Astrocyte (in vitro differentiated cells and primary cell): ENCODE data around the gene ATP8B1. TPM values are rescaled to one million over a fixed set of nuclear protein-coding genes. Genes with fewer than 3 reads are reported as not detected.
A peak's percentile ranks its signal among the peaks of the same experiment; 100 is the strongest.

ENCODE experiments used
- DNase-seq: peaks from one replicate; pipeline ENCODE4 v3.0.0-alpha.2; 2010; ENCODE audit warnings: low read depth
- FAIRE-seq: peaks from 2 replicates; lab custom pipeline; 2011; peaks lifted over from hg19 to GRCh38; lab: Jason Lieb, UNC
- H2AFZ ChIP-seq: 2 replicates; pipeline ENCODE4 v1.6.0; 2012; ENCODE audit warnings: low read depth, low read length, inconsistent platforms
- H3K27ac ChIP-seq: 2 replicates; pipeline ENCODE4 v1.5.1; 2011; ENCODE audit warnings: low read depth, low read length, inconsistent platforms
- H3K27me3 ChIP-seq: 2 replicates; pipeline ENCODE4 v1.6.0; 2011; ENCODE audit warnings: low read length, inconsistent platforms; ENCODE audit not compliant: insufficient read depth
- H3K36me3 ChIP-seq: 2 replicates; pipeline ENCODE4 v1.5.1; 2011; ENCODE audit warnings: low read length, inconsistent platforms; ENCODE audit not compliant: insufficient read depth
- H3K4me1 ChIP-seq: 2 replicates; pipeline ENCODE4 v1.5.1; 2011; ENCODE audit warnings: low read length, inconsistent platforms; ENCODE audit not compliant: insufficient read depth
- H3K4me2 ChIP-seq: 2 replicates; pipeline ENCODE4 v1.6.0; 2012; ENCODE audit warnings: low read length, inconsistent platforms
- H3K4me3 ChIP-seq: 2 replicates; pipeline ENCODE4 v1.5.1; 2011; ENCODE audit warnings: low read depth, mild to moderate bottlenecking, low read length, inconsistent platforms; ENCODE audit not compliant: insufficient read depth
- H3K79me2 ChIP-seq: 2 replicates; pipeline ENCODE4 v1.6.0; 2012; ENCODE audit warnings: mild to moderate bottlenecking, low read length, inconsistent platforms; ENCODE audit not compliant: insufficient read depth
- H3K9ac ChIP-seq: 2 replicates; pipeline ENCODE4 v1.6.0; 2012; ENCODE audit warnings: mild to moderate bottlenecking, low read length, inconsistent platforms
- H3K9me3 ChIP-seq: 2 replicates; pipeline ENCODE4 v1.5.1; 2012; ENCODE audit warnings: low read depth, mild to moderate bottlenecking, low read length, inconsistent platforms; ENCODE audit not compliant: insufficient read depth
- H4K20me1 ChIP-seq: 2 replicates; pipeline ENCODE4 v1.6.0; 2012; ENCODE audit warnings: low read length, inconsistent platforms; ENCODE audit not compliant: insufficient read depth
- H3K27ac Mint-ChIP-seq: one replicate; pipeline ENCODE4 v1.8.0; 2021; ENCODE audit warnings: mild to moderate bottlenecking, mixed read lengths; ENCODE audit not compliant: unreplicated experiment
- H3K27me3 Mint-ChIP-seq: one replicate; pipeline ENCODE4 v1.8.0; 2021; ENCODE audit warnings: low read depth, mixed read lengths; ENCODE audit not compliant: unreplicated experiment
- H3K36me3 Mint-ChIP-seq: one replicate; pipeline ENCODE4 v1.8.0; 2021; ENCODE audit warnings: low read depth, mixed read lengths; ENCODE audit not compliant: unreplicated experiment
- H3K4me1 Mint-ChIP-seq: one replicate; pipeline ENCODE4 v1.8.0; 2021; ENCODE audit warnings: low read depth, mixed read lengths; ENCODE audit not compliant: unreplicated experiment
- H3K4me3 Mint-ChIP-seq: one replicate; pipeline ENCODE4 v1.8.0; 2021; ENCODE audit warnings: mild to moderate bottlenecking, moderate library complexity, mixed read lengths; ENCODE audit not compliant: unreplicated experiment
- H3K9me3 Mint-ChIP-seq: one replicate; pipeline ENCODE4 v1.8.0; 2021; ENCODE audit warnings: mild to moderate bottlenecking, mixed read lengths; ENCODE audit not compliant: unreplicated experiment
- CTCF ChIP-seq: IDR thresholded peaks from 2 replicates; pipeline ENCODE4 v1.5.1; 2011; ENCODE audit warnings: low read depth, mild to moderate bottlenecking, inconsistent platforms, low read length, moderate library complexity; ENCODE audit not compliant: insufficient read depth
- EZH2 ChIP-seq: IDR thresholded peaks from 2 replicates; pipeline ENCODE4 v1.6.1; 2012; ENCODE audit warnings: mild to moderate bottlenecking, low read length, inconsistent platforms; ENCODE audit not compliant: insufficient read depth
- total RNA-seq: library from RNA; stranded (reverse); gene quantifications from 2 replicates; pipeline ENCODE4 v1.2.1, GENCODE V29; 2021

Gene ATP8B1
- total RNA-seq, 1 donor from 2014 or later = 10.4 TPM

GRCh38 chr18:57843386-57843785 lies 40.3 kb upstream of the ATP8B1 start:
- H3K4me1 Mint-ChIP-seq = peaks cover 18% of the 10 kb centered on the region
- Histone ChIP-seq H3K4me2 (no peak overlapping the region), H3K36me3 (no peaks in the 10 kb centered on the region), H3K27me3 (no peaks in the 10 kb centered on the region), H3K9ac (no peak overlapping the region), H3K9me3 (no peaks in the 10 kb centered on the region), H3K27ac (no peak overlapping the region), H2AFZ (no peak overlapping the region), H3K4me1 (peaks cover 29% of the 10 kb centered on the region), H3K4me3 (no peak overlapping the region), H4K20me1 (no peaks in the 10 kb centered on the region), H3K79me2 (no peaks in the 10 kb centered on the region)
- H3K4me3 Mint-ChIP-seq = no peak overlapping the region
- H3K27me3 Mint-ChIP-seq = no peaks in the 10 kb centered on the region
- TF ChIP-seq EZH2 = no peak
- no peak for TF ChIP-seq CTCF
- peak overlapping the region; percentile 23 for H3K27ac Mint-ChIP-seq
- no peak for FAIRE-seq
- DNase-seq = no peak
- no peaks in the 10 kb centered on the region for H3K9me3 Mint-ChIP-seq
- no peaks in the 10 kb centered on the region for H3K36me3 Mint-ChIP-seq

- H3K79me2 ChIP-seq = no peaks in the 10 kb centered on the region
- no peaks in the 10 kb centered on the region for H3K9me3 Mint-ChIP-seq
- H3K4me1 ChIP-seq = peaks cover 32% of the 10 kb centered on the region
- H3K4me2 ChIP-seq = no peak overlapping the region
- no peaks in the 10 kb centered on the region for H3K36me3 Mint-ChIP-seq
- no peak for DNase-seq
- H3K9ac ChIP-seq = no peak overlapping the region
- H3K27ac Mint-ChIP-seq = no peak overlapping the region
- H3K9me3 ChIP-seq = no peaks in the 10 kb centered on the region
- TF ChIP-seq EZH2 (no peak), CTCF (no peak)
- no peaks in the 10 kb centered on the region for H4K20me1 ChIP-seq
- no peaks in the 10 kb centered on the region for H3K27me3 ChIP-seq
- no peaks in the 10 kb centered on the region for H3K36me3 ChIP-seq
- H3K4me3 ChIP-seq = no peak overlapping the region
- FAIRE-seq = no peak
- no peak overlapping the region for H3K27ac ChIP-seq
- H3K4me3 Mint-ChIP-seq = no peak overlapping the region
- no peak overlapping the region for H2AFZ ChIP-seq
- H3K4me1 Mint-ChIP-seq = peaks cover 21% of the 10 kb centered on the region
- no peaks in the 10 kb centered on the region for H3K27me3 Mint-ChIP-seq
Observed at GRCh38 chr18:57841568-57841967, 38.5 kb upstream of the ATP8B1 start.

DNA sequence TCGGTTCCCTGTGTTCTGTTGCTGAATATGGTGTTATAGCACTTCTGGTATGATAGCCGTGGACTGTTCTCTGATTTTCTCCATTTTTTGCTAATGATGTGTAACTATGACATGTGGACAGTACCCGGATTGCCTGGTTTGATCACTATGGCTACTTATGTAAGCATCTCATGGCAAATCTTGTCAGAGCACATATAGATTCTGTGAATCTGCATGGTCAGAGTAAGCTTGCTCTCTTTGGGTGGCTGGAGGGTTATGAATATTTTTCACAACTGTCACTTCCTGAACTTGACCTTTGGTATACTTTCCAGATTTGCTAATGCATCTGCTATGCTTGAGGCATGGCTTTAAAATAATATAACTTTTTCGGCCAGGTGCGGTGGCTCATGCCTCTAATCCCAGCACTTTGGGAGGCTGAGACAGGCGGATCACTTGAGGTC lies 36.8 kb upstream of the ATP8B1 start:
- DNase-seq (peak; percentile 77), FAIRE-seq (peak; percentile 92)
- TF ChIP-seq CTCF = no peak
- TF ChIP-seq EZH2 = no peak
- Histone ChIP-seq H3K4me3 (no peak overlapping the region), H3K4me1 (peaks cover 19% of the 10 kb centered on the region), H4K20me1 (no peaks in the 10 kb centered on the region), H3K27ac (peak overlapping the region; percentile 73), H3K9ac (peak overlapping the region; percentile 24), H3K9me3 (no peaks in the 10 kb centered on the region), H3K4me2 (peak overlapping the region; percentile 56), H3K79me2 (no peaks in the 10 kb centered on the region), H2AFZ (no peak overlapping the region), H3K36me3 (no peaks in the 10 kb centered on the region), H3K27me3 (no peaks in the 10 kb centered on the region)
- peaks cover 15% of the 10 kb centered on the region for H3K4me1 Mint-ChIP-seq
- H3K4me3 Mint-ChIP-seq = no peak overlapping the region
- peaks cover 4% of the 10 kb centered on the region for H3K9me3 Mint-ChIP-seq
- no peaks in the 10 kb centered on the region for H3K36me3 Mint-ChIP-seq
- peak overlapping the region; percentile 89 for H3K27ac Mint-ChIP-seq
- no peaks in the 10 kb centered on the region for H3K27me3 Mint-ChIP-seq
